ENCODE data around the gene GABARAP.

The GABARAP gene

GRCh38 chr17:7233701-7234082 is 8.6 kb downstream of the GABARAP start:
- Mint-ChIP-seq H3K27ac (ENCODE audit: low read depth) (peak overlapping the region; percentile 89), H3K36me3 (ENCODE audit: insufficient read depth) (peaks cover 25% of the 10 kb centered on the region), H3K4me3 (peak overlapping the region; percentile 88), H3K4me1 (peaks cover 59% of the 10 kb centered on the region), H3K9me3 (no peaks in the 10 kb centered on the region), H3K27me3 (no peaks in the 10 kb centered on the region)
- DNase-seq (ENCODE audit: low spot score in 2 of 2) (no peak), ATAC-seq (replicated peaks; ENCODE audit: extremely low read depth, poor library complexity, severe bottlenecking) (no peak)

GRCh38 chr17:7232114-7232513 is 10.1 kb downstream of the GABARAP start:
- peak overlapping the region; percentile 88 for H3K4me3 Mint-ChIP-seq
- DNase-seq (ENCODE audit: low spot score in 2 of 2) (no peak), ATAC-seq (replicated peaks; ENCODE audit: extremely low read depth, poor library complexity, severe bottlenecking) (no peak)
- no peaks in the 10 kb centered on the region for H3K9me3 Mint-ChIP-seq
- no peak overlapping the region for H3K27ac Mint-ChIP-seq (ENCODE audit: low read depth)
- peaks cover 26% of the 10 kb centered on the region for H3K36me3 Mint-ChIP-seq (ENCODE audit: insufficient read depth)
- peaks cover 54% of the 10 kb centered on the region for H3K4me1 Mint-ChIP-seq
- no peaks in the 10 kb centered on the region for H3K27me3 Mint-ChIP-seq

GRCh38 chr17:7229504-7229903 is 12.7 kb downstream of the GABARAP start:
- DNase-seq (ENCODE audit: low spot score in 2 of 2) = no peak
- no peaks in the 10 kb centered on the region for H3K27me3 Mint-ChIP-seq
- no peak for ATAC-seq (replicated peaks; ENCODE audit: extremely low read depth, poor library complexity, severe bottlenecking)
- H3K9me3 Mint-ChIP-seq = no peaks in the 10 kb centered on the region
- H3K27ac Mint-ChIP-seq (ENCODE audit: low read depth) = no peak overlapping the region
- peaks cover 33% of the 10 kb centered on the region for H3K4me1 Mint-ChIP-seq
- no peak overlapping the region for H3K4me3 Mint-ChIP-seq
- H3K36me3 Mint-ChIP-seq (ENCODE audit: insufficient read depth) = peaks cover 17% of the 10 kb centered on the region

DNA sequence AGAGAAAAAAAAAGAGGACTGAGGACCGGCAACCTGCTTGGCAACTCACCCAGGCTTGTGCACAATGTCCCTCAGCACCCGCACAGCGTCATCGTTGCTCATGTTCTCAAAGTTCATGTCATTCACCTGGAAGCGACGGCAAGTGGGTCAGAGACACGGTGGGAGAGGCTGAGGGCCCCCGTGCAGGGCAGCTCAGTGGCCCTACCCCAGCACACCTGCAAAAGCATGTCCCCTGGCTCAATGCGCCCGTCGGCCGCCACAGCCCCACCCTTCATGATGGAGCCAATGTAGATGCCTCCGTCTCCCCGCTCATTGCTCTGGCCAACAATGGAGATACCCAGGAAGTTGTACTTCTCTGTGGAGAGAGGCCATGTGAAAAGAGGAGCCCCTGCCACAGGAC is 13.3 kb downstream of the GABARAP start:
- no peaks in the 10 kb centered on the region for H3K9me3 Mint-ChIP-seq
- H3K4me3 Mint-ChIP-seq = no peak overlapping the region
- no peak for ATAC-seq (replicated peaks; ENCODE audit: extremely low read depth, poor library complexity, severe bottlenecking)
- H3K27me3 Mint-ChIP-seq = no peaks in the 10 kb centered on the region
- no peak for DNase-seq (ENCODE audit: low spot score in 2 of 2)
- peaks cover 27% of the 10 kb centered on the region for H3K4me1 Mint-ChIP-seq
- peaks cover 13% of the 10 kb centered on the region for H3K36me3 Mint-ChIP-seq (ENCODE audit: insufficient read depth)
- H3K27ac Mint-ChIP-seq (ENCODE audit: low read depth) = no peak overlapping the region

DNA sequence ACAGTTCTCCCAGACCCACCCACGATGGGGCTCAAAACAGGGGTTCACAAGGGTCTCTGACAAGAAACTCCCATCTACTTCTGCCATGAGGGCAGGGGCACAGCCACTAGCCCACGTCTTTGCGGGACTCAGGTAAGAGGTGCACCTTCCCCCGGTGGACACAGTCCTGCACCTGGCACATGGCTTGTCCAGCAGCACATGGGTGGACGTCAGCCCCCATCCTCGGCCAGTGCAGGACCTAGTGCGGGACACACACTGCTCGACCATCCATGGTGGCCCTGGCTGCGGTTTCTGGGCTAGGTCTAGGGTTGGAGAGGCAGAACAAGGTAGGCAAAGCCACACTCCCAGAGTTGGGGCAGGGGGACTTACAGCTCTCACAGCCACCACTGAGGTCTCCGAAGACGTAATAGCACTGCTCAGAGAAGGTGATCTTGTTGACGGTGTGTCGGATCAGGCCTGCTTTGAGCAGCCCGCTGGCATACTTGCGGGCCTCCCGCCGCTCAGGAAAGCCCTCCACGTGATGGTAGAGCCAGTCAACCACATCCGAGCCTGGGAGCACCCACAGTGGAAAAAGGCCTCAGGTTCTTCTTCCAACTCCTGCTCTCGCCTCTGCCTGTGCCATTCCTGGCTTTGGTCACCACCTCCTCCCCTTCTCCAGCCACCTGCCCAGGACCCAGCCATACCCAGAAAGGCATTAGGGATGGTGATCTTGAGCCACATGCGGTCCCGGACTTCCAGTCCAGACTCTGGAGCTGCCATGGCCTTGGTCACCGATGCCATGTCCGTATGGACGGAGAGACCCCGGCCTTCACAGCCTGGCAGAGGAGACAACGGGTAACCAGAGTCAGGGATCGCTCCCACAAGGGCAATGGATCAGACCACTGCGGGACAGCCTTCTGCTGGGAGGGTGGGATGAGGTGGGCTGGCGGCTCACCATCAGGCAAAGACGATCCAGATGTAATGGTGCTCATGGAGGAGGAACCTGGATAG is 15.2 kb downstream of the GABARAP start:
- DNase-seq (ENCODE audit: low spot score in 2 of 2) = no peak
- Mint-ChIP-seq H3K9me3 (no peaks in the 10 kb centered on the region), H3K27ac (ENCODE audit: low read depth) (peak overlapping the region; percentile 41), H3K36me3 (ENCODE audit: insufficient read depth) (peaks cover 13% of the 10 kb centered on the region), H3K4me3 (no peak overlapping the region), H3K4me1 (peaks cover 10% of the 10 kb centered on the region), H3K27me3 (no peaks in the 10 kb centered on the region)
- ATAC-seq (replicated peaks; ENCODE audit: extremely low read depth, poor library complexity, severe bottlenecking) = no peak

DNA sequence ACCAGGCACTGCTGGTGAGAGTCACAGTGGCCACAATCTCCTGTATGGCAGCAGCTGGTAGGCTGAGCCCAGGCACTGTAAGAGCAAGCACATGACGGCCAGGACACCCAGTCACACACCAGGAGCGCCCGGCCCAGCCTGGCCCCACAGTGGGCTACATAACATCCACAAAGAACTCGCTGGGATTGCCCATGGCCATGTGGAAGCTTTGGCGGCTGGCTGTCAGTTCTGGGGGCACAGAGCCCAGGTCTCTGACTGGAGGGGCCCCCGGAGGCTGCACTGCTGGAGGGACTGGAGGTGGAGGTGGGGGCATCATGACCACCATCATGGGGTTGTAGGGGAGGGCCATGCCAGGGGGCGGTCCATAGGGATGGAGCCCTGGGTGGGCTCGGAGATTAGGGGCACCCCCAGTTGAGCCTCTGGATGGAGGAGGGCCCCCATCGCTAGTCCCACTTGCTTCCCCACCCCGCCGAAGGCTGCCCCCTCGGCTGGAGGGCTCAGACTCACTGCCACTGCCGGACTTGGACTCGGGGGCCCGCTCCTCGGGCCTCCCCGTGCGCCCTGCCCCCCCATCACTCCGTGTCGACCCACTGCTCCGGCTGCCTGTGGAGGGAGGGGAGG is 16.4 kb downstream of the GABARAP start:
- no peaks in the 10 kb centered on the region for H3K9me3 Mint-ChIP-seq
- H3K27me3 Mint-ChIP-seq = no peaks in the 10 kb centered on the region
- no peak overlapping the region for H3K4me3 Mint-ChIP-seq
- peak overlapping the region; percentile 41 for H3K27ac Mint-ChIP-seq (ENCODE audit: low read depth)
- H3K36me3 Mint-ChIP-seq (ENCODE audit: insufficient read depth) = peaks cover 14% of the 10 kb centered on the region
- no peak for DNase-seq (ENCODE audit: low spot score in 2 of 2)
- peaks cover 11% of the 10 kb centered on the region for H3K4me1 Mint-ChIP-seq
- no peak for ATAC-seq (replicated peaks; ENCODE audit: extremely low read depth, poor library complexity, severe bottlenecking)

DNA sequence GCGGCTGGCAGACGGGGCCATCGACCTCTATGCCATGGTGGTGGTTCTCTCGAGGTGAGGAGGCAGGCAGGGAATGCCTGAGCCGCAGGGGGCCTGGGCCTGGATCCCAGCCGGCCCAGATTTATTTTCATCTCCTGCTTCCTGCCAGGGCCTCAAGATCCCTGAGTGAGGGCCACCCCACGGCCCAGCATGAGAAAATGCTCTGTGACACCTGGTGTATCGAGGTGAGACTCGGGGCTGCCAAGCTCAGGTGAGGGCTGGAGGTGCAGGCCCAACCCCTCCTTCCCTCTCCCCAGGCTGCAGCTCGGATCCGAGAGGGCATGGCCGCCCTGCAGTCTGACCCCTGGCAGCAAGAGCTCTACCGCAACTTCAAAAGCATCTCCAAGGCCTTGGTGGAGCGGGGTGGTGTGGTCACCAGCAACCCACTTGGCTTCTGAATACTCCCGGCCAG is 17.6 kb downstream of the GABARAP start:
- ATAC-seq (replicated peaks; ENCODE audit: extremely low read depth, poor library complexity, severe bottlenecking) (no peak), DNase-seq (ENCODE audit: low spot score in 2 of 2) (no peak)
- no peak overlapping the region for H3K4me3 Mint-ChIP-seq
- H3K27ac Mint-ChIP-seq (ENCODE audit: low read depth) = no peak overlapping the region
- peaks cover 10% of the 10 kb centered on the region for H3K36me3 Mint-ChIP-seq (ENCODE audit: insufficient read depth)
- peaks cover 18% of the 10 kb centered on the region for H3K4me1 Mint-ChIP-seq
- no peaks in the 10 kb centered on the region for H3K9me3 Mint-ChIP-seq
- H3K27me3 Mint-ChIP-seq = no peaks in the 10 kb centered on the region

DNA sequence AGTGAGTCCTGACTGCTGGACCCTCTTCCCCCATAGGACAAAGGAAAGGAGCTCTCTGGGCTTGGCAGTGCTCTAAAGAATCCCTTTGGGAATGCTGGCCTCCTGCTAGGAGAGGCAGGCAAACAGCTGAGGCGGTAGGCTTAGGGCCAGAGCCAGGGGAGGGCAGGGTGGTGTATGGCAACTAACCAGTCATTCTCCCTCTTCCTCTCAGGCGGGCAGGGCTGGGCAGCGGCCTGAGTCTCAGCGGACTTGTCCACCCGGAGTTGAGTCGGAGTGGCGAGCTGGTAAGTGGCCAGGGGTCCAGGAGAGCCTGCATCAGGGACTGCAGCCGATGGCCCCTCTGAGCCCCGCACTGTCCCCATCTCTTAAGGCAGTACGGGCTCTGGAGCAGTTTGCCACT is 18.1 kb downstream of the GABARAP start:
- Mint-ChIP-seq H3K4me3 (no peak overlapping the region), H3K27ac (ENCODE audit: low read depth) (no peak overlapping the region), H3K4me1 (peaks cover 24% of the 10 kb centered on the region), H3K9me3 (no peaks in the 10 kb centered on the region), H3K36me3 (ENCODE audit: insufficient read depth) (peaks cover 10% of the 10 kb centered on the region), H3K27me3 (no peaks in the 10 kb centered on the region)
- DNase-seq (ENCODE audit: low spot score in 2 of 2) (no peak), ATAC-seq (replicated peaks; ENCODE audit: extremely low read depth, poor library complexity, severe bottlenecking) (no peak)

DNA sequence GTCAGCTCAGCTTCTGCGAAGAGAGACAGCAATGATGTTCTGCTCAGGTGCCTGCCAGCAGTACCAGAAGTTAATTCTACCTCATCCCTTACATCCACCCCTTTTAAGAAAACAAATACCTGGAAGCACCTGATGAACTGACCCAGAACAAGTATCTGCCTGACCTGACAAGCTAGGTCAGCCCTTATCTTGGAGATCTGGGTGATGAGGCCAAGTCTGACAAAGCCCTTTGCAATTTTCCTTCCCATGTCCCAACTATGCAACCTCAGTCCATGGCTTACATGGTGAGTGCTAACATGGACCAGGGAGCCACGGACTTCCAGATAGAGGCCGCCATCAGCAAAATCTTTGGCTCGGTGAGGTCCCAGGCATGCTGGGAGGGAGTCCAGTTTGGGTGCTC is 18.9 kb downstream of the GABARAP start:
- ATAC-seq (replicated peaks; ENCODE audit: extremely low read depth, poor library complexity, severe bottlenecking) = no peak
- Mint-ChIP-seq H3K27ac (ENCODE audit: low read depth) (no peak overlapping the region), H3K36me3 (ENCODE audit: insufficient read depth) (peaks cover 8% of the 10 kb centered on the region), H3K9me3 (no peaks in the 10 kb centered on the region), H3K4me3 (no peak overlapping the region), H3K27me3 (no peaks in the 10 kb centered on the region), H3K4me1 (peaks cover 29% of the 10 kb centered on the region)
- DNase-seq (ENCODE audit: low spot score in 2 of 2) = no peak

DNA sequence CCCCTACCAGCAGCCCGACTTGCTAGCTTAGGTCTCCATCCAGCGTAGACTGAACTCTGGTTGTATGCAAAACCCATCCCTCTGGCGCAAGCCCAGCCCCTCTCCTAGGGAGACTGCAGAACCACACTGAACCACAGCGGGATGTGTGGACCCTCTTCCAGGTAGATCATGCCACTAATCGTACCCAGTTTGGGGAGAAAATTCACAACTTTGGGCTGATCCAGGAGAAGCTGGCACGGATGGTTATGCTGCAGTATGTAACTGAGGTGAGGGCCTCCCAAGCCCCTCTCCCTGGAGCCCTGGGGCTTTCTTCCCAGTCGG is 19.3 kb downstream of the GABARAP start:
- H3K27ac Mint-ChIP-seq (ENCODE audit: low read depth) = no peak overlapping the region
- ATAC-seq (replicated peaks; ENCODE audit: extremely low read depth, poor library complexity, severe bottlenecking) = no peak
- no peaks in the 10 kb centered on the region for H3K9me3 Mint-ChIP-seq

GRCh38 chr17:7222093-7222971 is 19.9 kb downstream of the GABARAP start:
- Mint-ChIP-seq H3K27ac (ENCODE audit: low read depth) (no peak overlapping the region), H3K4me1 (peaks cover 29% of the 10 kb centered on the region), H3K9me3 (no peaks in the 10 kb centered on the region), H3K27me3 (no peaks in the 10 kb centered on the region), H3K36me3 (ENCODE audit: insufficient read depth) (peaks cover 9% of the 10 kb centered on the region), H3K4me3 (peak overlapping the region; percentile 98)
- no peak for DNase-seq (ENCODE audit: low spot score in 2 of 2)
- ATAC-seq (replicated peaks; ENCODE audit: extremely low read depth, poor library complexity, severe bottlenecking) = no peak

More for the DNA sequence above, 19.3 kb downstream of the GABARAP start:
- peaks cover 6% of the 10 kb centered on the region for H3K36me3 Mint-ChIP-seq (ENCODE audit: insufficient read depth)
- peaks cover 29% of the 10 kb centered on the region for H3K4me1 Mint-ChIP-seq
- no peak overlapping the region for H3K4me3 Mint-ChIP-seq
- no peaks in the 10 kb centered on the region for H3K27me3 Mint-ChIP-seq
- DNase-seq (ENCODE audit: low spot score in 2 of 2) = no peak

DNA sequence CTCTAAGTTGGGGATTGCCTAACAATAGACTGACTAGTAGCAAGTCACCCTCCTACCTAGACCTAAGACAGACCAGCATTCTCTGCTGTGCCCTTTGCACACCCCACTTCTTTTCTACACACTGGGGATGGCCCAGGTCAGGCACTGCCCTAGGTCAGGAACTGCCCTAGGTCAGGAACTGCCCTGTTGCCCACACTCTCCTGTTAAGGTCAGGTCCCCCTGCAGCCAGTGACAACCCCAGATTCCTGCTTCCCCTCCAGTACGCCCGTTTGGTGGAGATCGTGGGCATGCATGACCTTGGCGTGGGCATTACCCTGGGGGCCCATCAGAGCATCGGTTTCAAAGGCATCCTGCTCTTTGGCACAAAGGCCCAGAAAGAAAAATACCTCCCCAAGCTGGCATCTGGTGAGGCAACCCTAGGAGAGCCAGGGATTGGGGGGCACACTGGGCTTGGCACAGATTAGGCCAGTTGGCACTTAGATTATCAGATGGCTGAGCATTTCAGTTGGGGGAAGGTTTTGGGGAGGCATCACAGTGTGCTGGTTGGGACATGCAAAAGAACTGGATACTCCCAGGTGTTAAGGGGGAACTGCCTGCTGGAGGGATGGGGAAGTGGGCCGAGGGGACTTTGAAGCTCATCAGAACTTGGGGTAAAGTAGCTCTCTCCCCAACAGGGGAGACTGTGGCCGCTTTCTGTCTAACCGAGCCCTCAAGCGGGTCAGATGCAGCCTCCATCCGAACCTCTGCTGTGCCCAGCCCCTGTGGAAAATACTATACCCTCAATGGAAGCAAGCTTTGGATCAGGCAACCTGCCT is 20.8 kb downstream of the GABARAP start:
- H3K27ac Mint-ChIP-seq (ENCODE audit: low read depth) = peak overlapping the region; percentile 95
- peaks cover 33% of the 10 kb centered on the region for H3K4me1 Mint-ChIP-seq
- H3K36me3 Mint-ChIP-seq (ENCODE audit: insufficient read depth) = peaks cover 9% of the 10 kb centered on the region
- H3K4me3 Mint-ChIP-seq = peak overlapping the region; percentile 98
- DNase-seq (ENCODE audit: low spot score in 2 of 2) (no peak), ATAC-seq (replicated peaks; ENCODE audit: extremely low read depth, poor library complexity, severe bottlenecking) (no peak)
- H3K27me3 Mint-ChIP-seq = no peaks in the 10 kb centered on the region
- no peaks in the 10 kb centered on the region for H3K9me3 Mint-ChIP-seq
